ENCODE data around the gene CUL7. TPM values are rescaled to one million over a fixed set of nuclear protein-coding genes. Genes with fewer than 3 reads are reported as not detected.
A peak's percentile ranks its signal among the peaks of the same experiment; 100 is the strongest.
"Not testable (repeated sequence)": the region's sequence is repeated elsewhere in the genome, so short reads cannot be mapped to it uniquely, and the experiment has no call there.

CUL7 gene
- total RNA-seq, 2 donors from 2014 or later: 13.0 to 21.6 TPM

DNA sequence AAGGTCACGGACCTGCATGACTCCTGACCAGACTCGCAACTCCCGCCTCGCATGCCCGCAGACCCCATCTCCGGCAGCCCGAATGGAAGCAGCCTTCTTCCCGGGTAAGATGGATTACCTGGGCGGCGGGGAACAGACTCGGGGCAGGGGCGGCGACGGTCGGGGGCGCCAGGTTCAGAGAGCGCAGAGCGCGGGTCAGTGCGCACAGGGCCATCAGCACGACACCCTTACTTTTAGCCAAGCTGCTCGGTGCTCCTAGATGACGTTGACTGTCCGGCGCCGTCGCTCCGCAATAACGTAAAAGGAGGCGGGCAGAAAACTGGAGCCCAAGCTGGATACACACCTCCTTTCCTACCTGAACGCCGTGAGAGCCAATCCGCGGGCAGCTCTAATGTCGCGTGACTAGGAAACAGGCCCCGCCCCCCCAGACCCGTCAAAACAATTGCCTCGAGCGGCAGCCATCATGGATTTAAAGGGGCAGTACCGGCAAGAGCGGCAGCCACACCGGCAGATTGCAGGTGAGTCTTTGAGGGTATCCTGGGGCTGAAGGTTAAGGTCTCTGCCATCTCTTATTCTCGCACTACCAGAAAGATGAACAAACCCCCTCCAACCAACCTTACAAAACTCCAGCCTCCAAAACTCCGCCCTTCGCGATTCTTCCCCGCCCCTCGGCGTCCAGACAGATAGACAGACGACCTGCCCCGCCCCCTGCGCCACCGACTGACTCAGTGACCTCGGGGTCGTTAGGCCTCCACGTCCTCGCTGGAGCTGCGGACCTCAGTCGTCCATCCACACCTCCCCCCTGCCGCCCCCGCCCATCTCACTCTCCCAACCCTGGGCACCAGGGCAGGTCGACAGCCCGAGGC, 5.8 kb upstream of the CUL7 start, which contains the start of the genes KLC4 and MRPL2:
Gene KLC4 (plus strand): TSS at position 464 of the 866 bp plus-strand sequence. CDS start 1,705 bp downstream, outside the sequence.
Gene MRPL2 (minus strand): TSS at position 267 of the 866 bp plus-strand sequence. CDS start 53 bp downstream, at position 214.
- ATAC-seq (peak; percentile 96 to 97), DNase-seq (ENCODE audit: low spot score in 2 of 2) (peak; percentile 90 to 97)
- peaks cover 7 to 11% of the 10 kb centered on the region in 2 donors for H3K36me3 Mint-ChIP-seq
- H3K9me3 Mint-ChIP-seq: no peaks in the 10 kb centered on the region
- peak within 1 kb of the TSS; percentile 95 to 98 for H3K27ac Mint-ChIP-seq

DNA sequence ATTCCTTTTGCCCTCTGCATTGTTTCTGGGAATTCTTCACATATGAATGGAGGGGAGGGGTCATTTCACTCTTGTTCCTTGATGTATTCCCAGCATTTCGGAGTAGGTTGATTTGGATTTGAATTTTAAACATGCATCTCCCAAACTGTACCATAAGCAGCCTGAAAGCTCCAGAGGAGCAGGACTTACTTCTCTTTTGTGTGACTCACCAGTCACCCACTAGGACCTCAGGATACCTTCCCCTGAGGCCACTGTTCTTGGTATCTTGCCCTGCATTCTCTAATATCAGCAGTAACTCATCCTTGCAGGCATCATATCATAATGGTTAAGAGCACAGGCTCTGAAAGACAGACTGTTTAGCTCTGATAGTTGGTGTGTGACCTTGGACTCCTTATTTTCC, 4.9 kb upstream of the CUL7 start:
- DNase-seq (ENCODE audit: low spot score in 2 of 2) (no peak), ATAC-seq (no peak)
- Mint-ChIP-seq H3K36me3 (peaks cover 14 to 18% of the 10 kb centered on the region in 2 donors), H3K27ac (peak overlapping the region; percentile 95 to 98), H3K9me3 (no peaks in the 10 kb centered on the region)

- peaks cover 24% of the 10 kb centered on the region in 2 donors for H3K36me3 Mint-ChIP-seq
- no peak for DNase-seq (ENCODE audit: low spot score in 2 of 2)
- no peak for ATAC-seq
- H3K27ac Mint-ChIP-seq: no peak overlapping the region
- no peaks in the 10 kb centered on the region for H3K9me3 Mint-ChIP-seq
Observed at GRCh38 chr6:43055966-43056365, 2.3 kb upstream of the CUL7 start.

GRCh38 chr6:43054206-43054943, 724 bp upstream of the CUL7 start:
- Mint-ChIP-seq H3K36me3 (peaks cover 24% of the 10 kb centered on the region in 2 donors), H3K27ac (peak overlapping the region; percentile 96)
- no peak for DNase-seq (ENCODE audit: low spot score in 2 of 2)

DNA sequence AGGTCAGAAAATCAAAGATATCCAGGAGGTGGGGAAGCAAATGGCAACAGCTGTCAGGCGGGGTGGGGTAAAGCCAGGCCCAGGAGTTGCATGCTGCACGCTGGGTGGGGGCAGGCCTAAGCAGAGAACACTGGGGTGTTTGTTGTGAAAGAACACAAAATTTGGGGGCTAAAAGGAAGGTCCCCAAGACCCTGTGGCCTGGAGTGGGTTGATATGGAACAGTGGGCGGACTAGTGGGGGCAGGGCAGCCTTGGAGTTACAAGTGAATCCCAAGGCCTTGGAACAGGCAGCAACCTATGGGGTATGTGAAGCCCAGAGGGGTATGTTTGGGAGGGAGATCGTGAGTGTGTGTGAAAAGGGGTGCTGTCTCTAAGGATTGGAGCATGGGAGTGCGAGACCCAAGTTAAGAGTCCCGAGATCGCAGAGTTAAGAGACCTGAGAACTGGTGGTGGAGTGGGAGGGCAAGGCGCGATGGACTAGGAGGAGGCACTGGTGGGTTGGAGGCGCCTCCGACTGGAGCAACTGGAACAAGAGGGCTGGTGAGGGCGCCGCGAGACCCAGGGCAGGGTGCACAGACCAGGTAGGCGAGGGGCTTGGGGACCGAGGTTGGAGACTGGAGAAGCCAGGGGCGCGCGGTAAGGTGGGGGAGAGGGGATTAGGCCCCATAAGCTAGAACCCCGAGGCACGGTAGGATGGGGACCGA, 658 bp downstream of the CUL7 start:
- no peaks in the 10 kb centered on the region for H3K9me3 Mint-ChIP-seq
- ATAC-seq (peak; percentile 10 to 20), DNase-seq (ENCODE audit: low spot score in 2 of 2) (peak in 1 of 2 donors; percentile 15)
- peak overlapping the region; percentile 96 for H3K27ac Mint-ChIP-seq
- H3K36me3 Mint-ChIP-seq: peaks cover 14 to 24% of the 10 kb centered on the region in 2 donors

More at GRCh38 chr6:43054206-43054943, 724 bp upstream of the CUL7 start:
- ATAC-seq: no peak
- no peaks in the 10 kb centered on the region for H3K9me3 Mint-ChIP-seq

DNA sequence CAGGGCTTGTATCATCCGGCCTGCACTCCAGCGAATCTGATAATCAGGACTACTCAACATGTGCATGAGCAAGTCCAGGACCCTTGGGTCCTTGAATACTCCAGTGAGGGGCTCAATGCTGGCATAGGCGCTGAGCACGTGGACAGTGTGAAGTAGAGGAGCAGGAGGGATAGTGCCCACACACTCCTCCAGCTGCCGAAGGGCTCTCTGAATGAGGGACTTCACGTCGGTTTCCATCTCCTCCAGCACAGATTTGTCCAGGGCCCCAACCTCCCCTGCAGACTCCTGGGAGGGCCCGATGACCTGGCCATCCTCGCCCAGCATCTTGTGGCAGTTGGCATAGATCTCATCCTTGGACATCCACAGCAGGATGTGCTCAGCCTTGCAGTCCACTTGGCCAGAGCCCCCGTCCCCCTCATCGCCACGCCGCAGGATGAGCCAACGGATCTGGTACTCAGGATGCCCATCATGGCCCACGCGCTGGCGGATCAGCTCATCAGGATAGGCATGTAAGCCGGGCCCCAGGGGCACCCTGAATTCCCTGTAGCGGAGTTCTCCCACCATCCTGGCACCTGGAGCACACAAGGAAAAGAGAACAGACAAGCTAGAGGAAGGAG, 1.3 kb downstream of the CUL7 start:
- Mint-ChIP-seq H3K36me3 (peaks cover 14 to 24% of the 10 kb centered on the region in 2 donors), H3K9me3 (no peaks in the 10 kb centered on the region), H3K27ac (peak overlapping the region; percentile 52 to 96)
- DNase-seq (ENCODE audit: low spot score in 2 of 2): no peak
- no peak for ATAC-seq

DNA sequence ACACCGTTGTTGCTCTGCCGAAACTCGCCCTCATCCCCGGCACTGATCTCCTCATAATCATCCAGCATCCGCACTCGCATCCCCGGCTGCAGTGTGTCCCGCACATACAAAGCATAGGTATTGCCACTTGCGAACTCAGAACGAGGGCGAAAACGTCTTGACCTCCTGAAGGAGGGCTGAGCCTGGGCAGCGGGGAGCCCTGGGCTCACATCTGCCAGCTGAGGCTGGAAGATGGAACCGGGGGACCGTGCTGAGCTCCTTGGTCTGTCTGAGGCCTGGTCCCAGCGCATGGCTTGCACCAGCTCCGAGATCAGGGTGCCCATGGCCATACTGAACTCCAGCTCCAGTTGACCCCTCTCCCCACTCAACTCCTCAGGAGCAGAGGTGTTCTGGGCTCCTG, 2.7 kb downstream of the CUL7 start:
- no peak for DNase-seq (ENCODE audit: low spot score in 2 of 2)
- Mint-ChIP-seq H3K27ac (peak overlapping the region; percentile 80 to 96), H3K36me3 (peaks cover 14 to 24% of the 10 kb centered on the region in 2 donors), H3K9me3 (no peaks in the 10 kb centered on the region)
- ATAC-seq: no peak

DNA sequence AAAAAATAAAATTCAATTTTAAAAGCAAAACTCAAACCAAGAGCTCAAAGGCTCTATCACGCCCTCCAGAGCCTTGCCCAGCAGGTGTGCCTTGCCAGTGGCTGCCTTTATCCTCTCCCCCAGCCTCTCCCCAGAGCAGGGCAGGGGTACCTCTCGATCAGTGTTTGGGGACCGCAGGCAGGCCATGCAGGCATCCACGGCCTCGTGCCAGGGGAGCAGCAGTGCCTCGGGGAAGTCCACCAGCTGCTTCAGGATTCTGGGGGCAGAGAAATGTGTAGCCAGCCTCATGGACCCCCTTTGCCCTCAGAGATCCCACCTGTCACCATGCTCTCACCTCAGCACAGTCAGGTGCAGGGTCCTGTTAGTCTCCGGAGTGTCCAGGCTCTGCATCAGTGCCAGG, 5.7 kb downstream of the CUL7 start:
- peaks cover 6% of the 10 kb centered on the region in 2 donors for H3K36me3 Mint-ChIP-seq
- DNase-seq (ENCODE audit: low spot score in 2 of 2) (no peak), ATAC-seq (no peak)
- no peak overlapping the region for H3K27ac Mint-ChIP-seq
- H3K9me3 Mint-ChIP-seq: no peaks in the 10 kb centered on the region

- no peaks in the 10 kb centered on the region for H3K36me3 Mint-ChIP-seq
Observed at GRCh38 chr6:43045371-43045930, 8.2 kb downstream of the CUL7 start.

DNA sequence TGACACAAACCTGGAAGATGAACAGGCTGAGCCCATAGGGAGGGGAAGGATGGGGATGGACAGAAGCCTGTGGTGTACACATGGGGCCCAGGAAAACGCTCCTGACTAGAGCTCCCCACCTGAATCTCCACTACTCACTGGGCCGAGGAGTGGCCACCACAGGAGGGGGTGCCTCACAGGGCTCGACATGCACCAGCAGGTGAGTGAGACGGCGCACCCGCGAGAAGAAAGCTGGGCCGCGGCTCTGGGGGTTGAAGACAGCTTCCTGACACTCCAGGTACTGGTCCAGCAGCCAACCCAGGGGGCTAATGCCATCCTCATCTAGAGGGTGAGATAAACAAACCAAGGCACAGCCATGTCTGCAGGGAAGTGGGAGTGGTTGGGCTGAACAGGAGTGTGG, 10.3 kb downstream of the CUL7 start:
- ATAC-seq (no peak), DNase-seq (ENCODE audit: low spot score in 2 of 2) (no peak)
- Mint-ChIP-seq H3K27ac (peak overlapping the region in 1 of 2 donors; percentile 34), H3K9me3 (no peaks in the 10 kb centered on the region), H3K36me3 (no peaks in the 10 kb centered on the region)

More at GRCh38 chr6:43045371-43045930, 8.2 kb downstream of the CUL7 start:
- no peak for DNase-seq (ENCODE audit: low spot score in 2 of 2)
- no peaks in the 10 kb centered on the region for H3K9me3 Mint-ChIP-seq
- H3K27ac Mint-ChIP-seq: peak overlapping the region; percentile 28 to 88
- ATAC-seq: peak in 1 of 2 donors; percentile 21

DNA sequence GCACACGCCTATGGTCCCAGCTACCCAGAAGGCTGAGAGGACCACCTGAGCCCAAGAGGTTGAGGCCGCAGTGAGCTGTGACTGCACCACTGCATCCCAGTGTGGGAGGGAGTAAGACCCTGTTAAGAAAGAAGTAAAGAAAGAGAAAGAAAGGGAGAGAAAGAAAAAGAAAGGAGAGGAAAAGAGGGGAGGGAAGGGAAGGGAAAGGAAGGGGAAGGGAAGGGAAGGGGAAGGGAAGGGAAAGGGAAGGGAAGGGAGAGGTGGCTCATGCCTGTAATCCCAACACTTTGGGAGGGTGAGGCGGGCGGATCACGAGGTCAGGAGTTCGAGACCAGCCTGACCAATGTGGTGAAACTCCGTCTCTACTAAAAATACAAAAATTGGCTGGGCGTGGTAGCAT, 12.2 kb downstream of the CUL7 start:
- not testable (repeated sequence) for H3K36me3 Mint-ChIP-seq; DNase-seq (ENCODE audit: low spot score in 2 of 2); H3K9me3 Mint-ChIP-seq; ATAC-seq
- H3K27ac Mint-ChIP-seq: peak overlapping the region in 1 of 2 donors; percentile 49

DNA sequence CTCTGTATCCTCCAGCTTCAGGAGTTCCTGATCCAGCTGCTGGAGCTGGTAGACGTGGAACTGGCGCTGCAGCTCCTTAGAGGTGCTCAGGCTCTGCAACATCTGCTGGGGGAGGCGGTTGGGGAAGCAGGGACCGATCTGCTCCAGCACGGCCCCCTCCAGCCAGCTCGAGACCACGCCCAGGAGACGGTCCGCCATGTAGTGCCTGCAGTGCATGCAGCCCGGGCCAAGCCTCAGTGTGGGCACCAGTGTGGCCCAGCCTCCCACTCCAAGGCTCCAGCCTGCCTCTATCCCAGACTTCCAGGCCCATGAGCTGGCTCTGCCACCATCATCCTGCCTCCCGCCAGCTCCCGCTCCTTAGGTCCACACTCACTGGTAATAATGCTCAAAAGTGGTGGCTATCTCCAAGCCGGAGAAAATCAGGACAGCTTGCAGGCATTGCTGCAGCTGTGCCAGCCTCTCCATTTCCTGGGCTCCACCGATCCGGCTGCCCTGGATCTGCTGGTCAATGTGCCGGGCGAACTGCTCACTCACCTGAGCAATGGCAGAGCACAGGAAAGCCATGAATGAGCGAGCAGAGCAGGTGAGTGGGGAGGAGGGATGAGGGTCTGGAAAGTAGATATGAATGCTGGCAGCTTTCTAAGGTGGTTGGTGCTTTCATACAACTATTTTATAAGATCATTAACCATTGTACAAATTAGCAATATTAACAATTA, 13.0 kb downstream of the CUL7 start:
- ATAC-seq: no peak
- H3K27ac Mint-ChIP-seq: peak overlapping the region; percentile 49 to 95
- H3K36me3 Mint-ChIP-seq: no peaks in the 10 kb centered on the region

DNA sequence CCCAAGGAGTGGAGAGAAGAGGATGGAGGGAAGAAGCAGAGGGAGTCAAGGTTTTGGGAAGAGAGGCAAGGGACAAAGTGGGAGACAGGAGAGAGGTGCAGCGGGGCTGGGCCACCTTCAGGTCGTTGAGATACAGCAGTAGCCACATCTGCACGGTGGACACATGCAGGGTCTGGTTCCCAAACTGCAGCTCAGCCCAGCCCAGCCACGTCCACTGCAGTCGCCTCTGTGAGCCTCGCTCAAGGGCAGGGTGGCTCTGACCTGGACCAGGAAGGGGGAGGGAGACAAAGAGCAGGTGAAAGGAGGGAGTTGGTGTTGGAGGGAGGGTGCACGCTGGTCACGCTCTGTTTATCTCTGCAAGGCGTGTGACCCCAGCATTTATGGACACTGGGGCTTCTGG, 14.9 kb downstream of the CUL7 start:
- DNase-seq (ENCODE audit: low spot score in 2 of 2) (no peak), ATAC-seq (no peak)
- Mint-ChIP-seq H3K9me3 (no peaks in the 10 kb centered on the region), H3K27ac (peak overlapping the region in 1 of 2 donors; percentile 88), H3K36me3 (no peaks in the 10 kb centered on the region)

More for the DNA sequence above, 13.0 kb downstream of the CUL7 start:
- no peaks in the 10 kb centered on the region for H3K9me3 Mint-ChIP-seq
- DNase-seq (ENCODE audit: low spot score in 2 of 2): no peak

GRCh38 chr6:43037706-43038105, 15.9 kb downstream of the CUL7 start:
- Mint-ChIP-seq H3K27ac (peak overlapping the region in 1 of 2 donors; percentile 50), H3K36me3 (no peaks in the 10 kb centered on the region), H3K9me3 (no peaks in the 10 kb centered on the region)
- DNase-seq (ENCODE audit: low spot score in 2 of 2) (no peak), ATAC-seq (no peak)

- DNase-seq (ENCODE audit: low spot score in 2 of 2): no peak
- no peaks in the 10 kb centered on the region for H3K9me3 Mint-ChIP-seq
- H3K27ac Mint-ChIP-seq: peak overlapping the region in 1 of 2 donors; percentile 50
- ATAC-seq: no peak
- H3K36me3 Mint-ChIP-seq: peaks cover 0 to under 1% of the 10 kb centered on the region in 2 donors
Observed at GRCh38 chr6:43037197-43037596, 16.5 kb downstream of the CUL7 start.
